GM18507 (cell line): ENCODE data around the gene PRC1.

Experiments
- DNase-seq: peaks from one replicate; pipeline ENCODE4 v3.0.0; 2011; ENCODE audit warnings: low read depth; ENCODE audit not compliant: insufficient read length; ENCODE audit errors: extremely low spot score
- FAIRE-seq: peaks from 2 replicates; lab custom pipeline; 2011; peaks lifted over from hg19 to GRCh38; lab: Jason Lieb, UNC

The PRC1 gene

DNA sequence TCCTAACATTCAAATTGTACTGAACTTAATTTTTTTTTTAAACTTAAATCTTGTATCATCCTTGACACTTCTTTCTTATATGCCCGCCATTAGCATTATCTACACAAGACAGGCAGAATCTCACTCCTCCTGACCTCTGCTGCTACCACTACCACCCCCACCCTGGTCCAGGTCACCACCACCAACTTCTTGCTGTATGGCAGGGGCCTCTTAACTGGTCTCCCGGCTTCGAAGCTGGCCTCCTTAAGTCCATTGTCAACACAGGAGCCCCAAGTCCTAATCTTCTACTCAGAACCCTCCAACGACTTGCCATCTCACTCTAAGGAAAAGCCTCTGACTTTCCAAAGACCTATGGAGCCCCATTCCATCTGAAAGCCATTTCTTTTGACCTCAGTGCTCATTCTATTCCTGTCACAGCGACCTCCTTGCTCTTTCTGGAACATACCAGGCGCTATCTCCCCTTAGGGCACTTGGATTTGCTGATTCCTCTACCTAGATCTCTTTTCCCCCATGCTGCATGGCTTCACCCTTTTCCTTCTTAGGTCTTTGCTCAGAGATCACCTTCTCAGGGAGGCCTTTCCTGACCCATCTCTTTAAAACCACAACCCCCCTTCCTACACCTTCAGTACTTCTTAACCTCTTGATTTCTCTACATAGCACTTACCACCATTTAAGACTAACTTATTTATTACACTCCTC is 2.6 kb downstream of the PRC1 start:
- FAIRE-seq, result no peak
- no peak for DNase-seq

DNA sequence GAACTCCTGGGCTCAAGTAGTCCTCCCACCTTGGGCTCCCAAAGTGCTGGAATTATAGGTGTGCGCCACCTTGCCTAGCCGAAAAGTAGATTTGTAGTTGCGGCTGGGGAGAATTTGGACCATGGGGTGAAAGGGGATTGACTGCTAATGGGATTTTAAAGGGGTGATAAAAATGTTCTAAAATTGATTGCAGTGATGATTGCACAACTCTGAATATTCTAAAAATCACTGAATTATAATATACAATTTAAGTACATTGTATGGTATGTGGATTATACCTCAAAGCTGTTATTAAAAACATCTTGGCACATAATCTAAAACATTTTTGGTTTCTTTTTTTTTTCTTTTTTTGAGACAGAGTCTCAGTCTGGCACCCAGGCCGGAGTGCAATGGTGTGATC is 3.9 kb downstream of the PRC1 start:
- FAIRE-seq, result no peak
- no peak for DNase-seq

DNA sequence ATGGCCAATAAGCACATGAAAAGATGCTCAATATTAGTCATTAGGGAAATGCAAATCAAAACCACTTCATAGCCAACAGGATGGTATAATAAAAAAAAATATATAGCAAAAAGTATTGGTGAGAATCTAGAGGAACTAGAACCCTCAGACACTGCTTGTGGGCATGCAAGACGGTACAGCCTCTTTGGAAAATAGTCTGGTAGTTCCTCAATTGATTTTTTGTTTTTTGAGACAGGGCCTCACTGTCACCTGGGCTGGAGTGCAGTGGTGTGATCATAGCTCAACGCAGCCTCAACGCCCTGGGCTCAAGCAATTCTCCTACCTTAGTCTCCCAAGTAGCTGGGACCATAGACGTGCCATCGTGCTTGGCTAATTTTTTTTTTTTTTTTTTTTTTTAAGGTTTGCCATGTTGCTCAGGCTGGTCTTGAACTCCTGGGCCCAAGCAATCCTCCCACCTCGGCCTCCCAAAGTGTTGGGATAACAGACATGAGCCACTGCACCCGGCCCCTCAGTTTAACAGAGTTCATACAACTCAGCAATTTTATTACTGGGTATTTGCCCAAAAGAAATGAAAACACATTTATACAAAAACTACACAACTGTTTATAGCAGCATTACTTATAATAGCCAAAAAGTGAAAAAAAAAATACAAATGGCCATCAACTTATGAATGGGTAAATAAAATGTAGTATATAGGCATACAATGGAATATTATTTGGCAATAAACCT is 5.1 kb downstream of the PRC1 start:
- no peak for DNase-seq
- peak; percentile 42 for FAIRE-seq

DNA sequence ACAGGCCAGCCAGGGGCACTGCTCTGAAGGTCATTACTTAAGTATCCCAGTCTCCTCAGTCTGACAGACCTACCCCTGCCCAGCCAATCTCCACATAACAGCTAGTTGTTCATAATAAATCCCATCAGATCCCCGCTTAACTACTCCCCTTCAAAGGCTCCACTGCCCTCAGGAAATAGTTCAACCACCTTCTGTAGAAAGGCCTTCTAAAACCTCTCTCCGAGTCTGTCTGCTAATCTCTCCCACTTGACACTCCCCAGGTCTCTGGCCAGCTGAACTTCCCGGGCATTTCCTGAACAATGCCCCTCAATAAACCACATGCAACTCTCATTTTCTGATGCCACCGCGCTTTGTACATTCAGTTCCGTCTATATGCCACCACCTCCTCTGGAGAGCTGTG is 6.0 kb downstream of the PRC1 start:
- DNase-seq, result no peak
- peak; percentile 48 for FAIRE-seq

DNA sequence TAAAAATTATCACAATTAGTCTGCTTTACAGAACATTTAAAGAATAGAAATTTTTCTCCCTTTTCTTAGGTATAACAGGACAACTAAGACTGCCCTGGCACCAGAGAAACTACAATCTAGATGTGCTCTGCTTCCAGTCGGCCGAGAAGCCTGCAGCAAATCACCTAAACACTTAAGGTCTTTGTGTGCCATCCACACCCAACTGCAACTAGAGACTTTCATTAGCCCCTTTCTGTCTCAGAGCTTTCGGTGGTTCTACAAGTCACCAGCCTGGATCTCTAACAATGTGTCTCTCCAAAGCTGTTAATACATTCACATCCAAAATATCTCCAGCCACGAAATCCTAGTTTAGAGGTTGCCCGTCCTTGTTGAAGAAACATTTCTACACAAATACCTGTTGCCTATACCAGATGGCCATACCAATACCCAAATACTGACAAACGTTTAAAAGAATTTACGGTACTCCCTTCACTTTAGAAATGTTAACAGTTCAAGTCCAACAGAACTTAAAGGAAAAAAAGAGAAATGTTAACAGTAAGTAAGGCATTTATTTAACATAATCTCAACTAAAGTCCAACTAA is 6.7 kb downstream of the PRC1 start:
- DNase-seq (no peak), FAIRE-seq (no peak)

DNA sequence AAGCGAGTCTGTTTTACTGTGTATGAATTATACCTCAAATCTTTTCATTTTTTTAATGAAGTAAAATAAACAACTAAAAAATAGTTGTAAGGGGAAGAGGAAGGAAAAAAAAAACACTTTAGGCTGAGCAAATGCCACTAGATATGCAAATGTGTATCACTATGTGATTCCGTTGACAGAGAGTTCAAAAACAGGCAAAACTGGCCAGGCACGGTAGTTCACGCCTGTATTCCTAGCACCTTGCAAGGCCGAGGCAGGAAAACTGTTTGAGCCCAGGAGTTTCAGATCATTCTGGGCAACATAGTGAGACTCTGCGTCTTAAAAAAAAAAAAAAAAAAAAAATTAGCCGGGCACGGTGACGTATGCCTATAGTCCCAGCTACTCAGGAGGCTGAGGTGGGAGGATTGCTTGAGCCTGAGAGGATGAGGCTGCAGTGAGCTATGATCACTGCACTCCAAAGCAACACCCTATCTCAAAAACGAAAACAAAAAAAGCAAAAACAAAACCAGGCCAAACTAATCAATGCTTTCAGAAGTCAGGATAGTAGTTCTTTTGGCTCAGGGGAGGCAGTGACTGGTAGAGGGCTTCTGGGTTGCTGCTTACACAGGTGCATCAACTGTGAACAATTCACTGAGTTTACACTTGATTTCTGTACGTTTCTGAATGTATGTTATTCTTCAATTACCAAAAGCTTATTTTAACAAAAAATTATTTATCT is 7.4 kb downstream of the PRC1 start:
- FAIRE-seq (peak; percentile 66), DNase-seq (no peak)

DNA sequence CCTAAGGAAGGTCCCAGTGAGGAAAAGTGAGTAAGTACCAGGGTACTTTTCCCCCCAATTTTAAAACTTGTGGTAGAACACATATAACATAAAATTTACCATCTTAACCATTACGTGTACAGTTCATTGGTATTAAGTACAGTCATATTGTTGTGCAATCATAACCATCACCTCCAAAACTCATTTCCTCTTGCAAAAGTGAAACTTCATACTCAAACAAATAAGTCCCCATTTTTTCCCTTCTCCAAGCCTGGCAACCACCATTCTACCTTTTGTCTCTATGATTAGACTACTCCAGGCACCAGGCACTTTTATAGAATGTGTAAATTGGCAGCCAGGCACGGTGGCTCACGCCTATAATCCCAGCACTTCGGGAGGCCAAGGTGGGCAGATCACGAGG is 12.2 kb downstream of the PRC1 start:
- FAIRE-seq (no peak), DNase-seq (no peak)

DNA sequence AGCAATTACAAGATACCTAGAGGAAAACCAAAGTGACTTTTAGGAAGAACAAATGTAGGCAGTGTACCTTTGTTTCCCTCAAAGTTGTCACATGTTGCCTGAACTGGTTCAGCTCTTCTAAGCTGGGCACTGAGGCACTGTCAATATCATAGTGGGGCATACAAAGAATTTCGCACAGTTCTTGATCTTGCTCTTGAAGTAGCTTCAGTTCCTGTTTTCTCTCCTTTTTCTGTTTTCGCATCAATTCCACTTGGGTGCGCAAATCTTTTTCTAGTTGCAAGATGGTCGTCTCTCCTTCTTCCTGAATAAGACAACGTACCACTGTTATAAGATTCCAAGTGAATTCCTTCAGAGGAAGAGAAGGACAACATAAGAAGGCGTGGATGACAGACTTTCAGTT is 12.7 kb downstream of the PRC1 start:
- FAIRE-seq (peak; percentile 66), DNase-seq (no peak)

DNA sequence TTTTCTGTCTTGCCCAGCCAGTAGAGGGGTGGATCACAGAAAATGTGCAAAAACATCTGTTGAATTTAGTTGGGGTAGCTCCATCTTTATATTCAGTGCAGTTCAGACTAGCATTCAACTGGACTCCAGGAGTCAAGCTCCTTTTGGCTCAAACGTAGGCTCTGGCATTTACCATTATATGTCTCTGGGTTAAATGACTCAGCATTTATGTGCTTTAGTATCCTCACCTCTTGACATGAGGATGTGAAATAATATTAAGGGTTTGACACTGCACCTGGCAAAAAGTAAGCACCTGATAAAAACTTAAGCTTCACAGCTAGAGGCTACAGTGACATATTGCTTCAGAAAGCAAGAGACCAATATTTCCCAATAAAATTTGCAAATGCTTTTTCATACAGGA is 14.8 kb downstream of the PRC1 start:
- DNase-seq, result no peak
- FAIRE-seq, result no peak

DNA sequence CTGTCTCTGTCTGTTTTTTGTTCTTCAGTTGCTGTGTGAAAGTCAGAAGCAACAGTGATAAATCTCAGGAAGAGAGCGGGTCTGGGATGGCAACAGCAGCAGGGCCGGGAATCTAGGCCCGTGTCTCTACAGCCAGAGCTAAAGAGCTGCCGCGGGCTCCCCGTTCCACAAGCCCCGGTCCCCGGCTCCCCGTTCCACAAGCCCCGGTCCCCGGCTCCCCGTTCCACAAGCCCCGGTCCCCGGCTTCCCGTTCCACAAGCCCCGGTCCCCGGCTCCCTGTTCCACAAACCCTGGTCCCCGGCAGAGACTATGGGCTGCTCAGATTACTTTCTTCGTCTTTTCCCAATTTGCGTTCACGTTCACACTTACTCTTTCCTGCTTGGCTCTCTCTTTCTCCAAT is 20.1 kb downstream of the PRC1 start:
- FAIRE-seq (no peak), DNase-seq (no peak)

DNA sequence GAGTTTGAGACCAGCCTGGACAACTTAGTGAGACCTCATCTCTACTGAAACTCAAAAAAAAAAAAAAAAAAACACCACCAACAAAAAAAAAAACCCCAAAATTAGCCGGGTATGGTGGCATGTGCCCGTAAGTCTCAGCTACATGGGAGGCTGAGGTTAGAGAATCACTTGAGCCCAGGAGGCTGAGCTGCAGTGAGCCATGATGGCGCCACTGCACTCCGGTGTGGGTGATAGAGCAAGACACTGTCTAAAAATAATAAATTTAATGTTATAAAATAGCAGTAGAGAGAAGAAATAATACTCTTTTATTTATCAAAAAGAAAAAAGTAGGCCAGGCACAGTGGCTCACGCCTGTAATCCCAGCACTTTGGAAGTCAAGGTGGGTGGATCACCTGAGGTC is 22.2 kb downstream of the PRC1 start:
- FAIRE-seq (no peak), DNase-seq (no peak)

DNA sequence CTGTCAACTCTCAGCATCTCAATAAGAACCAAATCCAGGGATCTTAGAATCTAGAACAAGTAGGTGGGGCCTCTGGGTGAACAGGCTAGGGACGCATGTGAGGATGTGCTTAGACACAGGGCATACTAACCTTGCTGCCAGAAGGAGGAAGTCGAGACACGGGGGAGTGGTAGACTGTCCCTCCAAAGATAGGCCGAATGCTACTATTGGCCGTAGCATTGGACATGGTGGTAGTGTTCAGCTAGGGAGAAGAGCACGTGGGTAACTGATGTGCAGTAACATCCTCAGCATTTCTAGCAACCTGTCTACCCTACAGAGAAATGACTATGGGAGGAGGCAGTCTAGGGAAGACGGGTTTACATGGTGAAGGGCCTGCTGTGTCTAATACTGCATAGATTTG is 24.1 kb downstream of the PRC1 start:
- no peak for DNase-seq
- no peak for FAIRE-seq

DNA sequence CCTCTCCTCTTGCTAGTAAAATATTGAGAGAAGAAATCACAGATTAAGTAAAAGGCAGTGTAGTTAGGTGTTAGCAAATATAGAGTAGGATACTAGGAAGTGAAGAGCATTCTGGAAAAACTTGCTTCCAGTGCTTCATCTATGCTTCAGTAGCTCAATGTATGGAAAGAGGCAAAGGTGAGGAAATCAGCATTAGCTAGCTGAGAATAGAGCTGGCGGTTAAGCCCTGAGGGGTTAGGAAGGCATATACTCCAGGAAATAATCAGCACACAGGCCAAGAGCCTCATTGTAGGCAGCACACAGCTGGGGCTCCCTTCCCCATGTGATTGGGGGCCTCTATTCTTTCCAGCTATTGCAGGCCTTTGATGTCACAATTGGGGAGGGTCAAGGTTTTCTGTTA is 25.9 kb downstream of the PRC1 start:
- FAIRE-seq (no peak), DNase-seq (no peak)

DNA sequence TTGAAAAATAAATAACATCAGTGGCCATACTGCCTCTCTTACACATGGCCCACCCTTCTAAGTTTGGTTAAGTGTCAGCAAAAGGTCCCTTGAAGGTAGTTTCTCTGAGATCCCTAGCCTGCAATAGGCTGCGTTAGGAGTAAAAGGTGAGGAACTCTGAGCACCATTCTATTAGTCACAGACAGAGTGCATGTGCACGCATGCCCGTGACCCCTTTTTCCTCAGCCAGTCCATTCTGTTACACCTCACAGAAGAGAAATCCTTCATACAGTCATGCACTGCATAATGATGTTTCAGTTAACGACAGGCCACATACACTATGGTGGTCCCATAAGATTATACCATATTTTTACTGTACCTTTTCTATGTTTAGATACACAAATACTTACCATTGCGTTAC is 27.1 kb downstream of the PRC1 start:
- FAIRE-seq, result no peak

DNA sequence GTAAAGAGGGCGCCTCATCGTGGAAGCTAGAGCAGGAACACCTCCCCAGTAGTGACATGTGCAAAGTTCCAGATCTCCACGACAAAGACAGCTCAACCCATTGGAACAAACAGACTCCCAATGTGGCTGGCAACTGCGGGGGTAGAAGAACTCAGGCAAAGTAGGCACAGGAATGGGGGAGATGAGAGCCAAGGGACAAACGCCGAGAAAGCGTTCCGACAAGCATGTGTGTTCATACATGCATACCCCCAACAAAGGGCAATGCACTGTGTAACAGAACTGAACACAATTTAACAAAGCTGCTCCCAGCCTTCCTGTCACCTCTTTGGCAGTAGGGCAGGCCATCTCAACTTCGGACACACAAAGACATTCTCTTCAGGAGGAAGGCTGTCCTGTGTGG is 28.1 kb downstream of the PRC1 start:
- DNase-seq, result no peak
- FAIRE-seq, result no peak

More for the DNA sequence above, 27.1 kb downstream of the PRC1 start:
- DNase-seq, result no peak

DNA sequence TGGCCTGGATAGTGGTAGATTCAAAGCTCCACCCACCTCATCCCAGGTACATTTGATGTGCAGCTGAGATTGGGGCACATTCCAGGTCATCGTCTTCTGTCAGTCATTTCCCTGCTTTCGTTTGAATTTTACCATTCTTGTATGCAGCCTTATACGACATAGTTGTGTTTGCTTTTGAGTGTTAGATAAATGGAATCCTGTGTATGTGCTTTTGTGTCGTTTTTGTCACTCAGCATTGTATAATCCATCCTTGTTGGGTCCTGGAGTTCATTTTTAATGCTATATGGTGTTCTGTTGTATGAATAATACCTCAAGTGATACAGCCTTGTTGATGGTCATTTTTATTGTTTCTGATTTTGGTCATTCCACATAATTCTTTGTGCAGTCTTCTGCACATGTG is 32.3 kb downstream of the PRC1 start:
- FAIRE-seq, result no peak
- DNase-seq, result no peak

DNA sequence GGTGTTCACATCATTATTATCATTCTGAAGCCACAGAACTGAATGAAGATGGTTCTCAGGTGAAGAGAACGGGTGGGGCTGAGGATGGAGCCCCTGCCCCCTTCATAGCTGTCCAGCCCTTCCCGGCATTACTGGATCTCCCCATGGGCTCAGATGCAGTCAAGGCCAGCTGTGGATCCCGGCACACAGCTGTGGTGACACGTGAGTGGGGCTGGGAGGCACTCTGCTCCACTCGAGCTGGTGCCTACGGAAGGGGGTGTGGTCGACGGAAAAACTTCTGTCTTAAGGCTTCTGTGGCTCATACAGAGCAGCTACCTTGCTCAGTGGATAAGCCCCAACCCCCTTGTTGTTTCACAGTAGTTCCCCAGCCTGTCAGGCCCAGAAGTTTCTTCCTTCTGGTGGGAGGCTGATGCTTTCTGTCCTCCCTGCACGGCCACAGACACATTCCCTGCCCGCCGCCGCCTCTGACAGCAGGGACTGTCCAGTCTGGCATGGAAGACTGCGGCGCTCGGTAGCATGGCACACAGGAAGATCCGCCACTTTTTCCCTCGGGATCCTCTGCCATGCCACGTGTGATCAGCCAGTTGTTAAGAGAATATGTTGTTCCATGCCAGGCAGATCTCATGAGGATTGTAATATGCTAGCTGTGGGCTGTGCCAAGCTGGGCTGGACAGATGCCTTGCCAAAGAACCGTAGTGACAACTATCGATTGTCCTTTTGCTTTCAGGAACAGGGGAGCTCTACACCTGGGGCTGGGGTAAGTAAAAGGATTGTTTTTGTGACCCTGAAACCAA is 33.8 kb downstream of the PRC1 start:
- DNase-seq, result no peak
- FAIRE-seq, result no peak

DNA sequence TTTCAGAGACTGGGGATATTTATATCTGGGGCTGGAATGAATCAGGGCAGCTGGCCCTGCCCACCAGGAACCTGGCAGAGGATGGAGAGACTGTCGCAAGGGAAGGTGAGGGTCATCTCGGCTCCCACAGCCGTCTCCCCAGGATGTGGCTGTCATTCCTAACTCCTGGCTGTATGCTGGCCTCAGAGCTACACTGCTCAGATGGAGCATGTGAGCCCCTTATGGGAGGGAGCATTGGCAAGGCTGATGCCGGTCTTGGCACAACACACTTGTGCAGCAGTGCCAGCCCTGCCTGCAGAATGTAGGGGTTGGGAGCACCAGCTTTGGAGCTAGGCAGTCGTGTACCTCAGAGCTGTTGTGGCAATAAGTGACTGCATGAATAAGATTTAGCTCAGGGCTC is 34.4 kb downstream of the PRC1 start:
- FAIRE-seq (no peak), DNase-seq (no peak)

DNA sequence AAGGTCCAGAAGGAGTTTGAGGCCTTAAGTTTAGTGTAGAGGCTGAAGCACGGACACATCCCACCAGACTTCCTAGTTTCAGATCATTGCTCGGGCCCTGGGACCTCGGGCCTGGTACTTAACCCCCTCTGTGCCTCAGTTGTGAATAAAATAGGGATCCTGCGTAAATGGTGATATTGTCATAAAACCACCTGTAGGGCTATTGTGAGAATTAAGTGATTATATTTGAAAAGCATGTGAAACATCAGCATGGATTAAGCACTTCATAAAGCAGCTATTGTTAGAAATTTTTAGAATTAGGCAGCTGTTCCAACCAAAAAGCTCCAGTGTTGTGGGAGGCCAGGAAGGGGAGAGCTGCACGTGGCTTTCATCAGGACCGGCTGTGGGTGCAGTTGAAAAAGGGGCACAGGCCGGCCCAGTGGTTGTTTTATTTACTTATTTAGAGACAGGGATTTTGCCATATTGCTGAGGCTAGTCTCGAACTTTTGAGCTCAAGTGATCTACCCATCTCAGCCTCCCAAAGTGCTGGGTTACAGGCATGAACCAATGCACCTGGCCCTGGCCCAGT is 35.2 kb downstream of the PRC1 start:
- DNase-seq (no peak), FAIRE-seq (no peak)
